ENCODE results near the gene BFAR.
A peak's percentile ranks its signal among the peaks of the same experiment; 100 is the strongest.

The BFAR gene, protein sequence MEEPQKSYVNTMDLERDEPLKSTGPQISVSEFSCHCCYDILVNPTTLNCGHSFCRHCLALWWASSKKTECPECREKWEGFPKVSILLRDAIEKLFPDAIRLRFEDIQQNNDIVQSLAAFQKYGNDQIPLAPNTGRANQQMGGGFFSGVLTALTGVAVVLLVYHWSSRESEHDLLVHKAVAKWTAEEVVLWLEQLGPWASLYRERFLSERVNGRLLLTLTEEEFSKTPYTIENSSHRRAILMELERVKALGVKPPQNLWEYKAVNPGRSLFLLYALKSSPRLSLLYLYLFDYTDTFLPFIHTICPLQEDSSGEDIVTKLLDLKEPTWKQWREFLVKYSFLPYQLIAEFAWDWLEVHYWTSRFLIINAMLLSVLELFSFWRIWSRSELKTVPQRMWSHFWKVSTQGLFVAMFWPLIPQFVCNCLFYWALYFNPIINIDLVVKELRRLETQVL

DNA sequence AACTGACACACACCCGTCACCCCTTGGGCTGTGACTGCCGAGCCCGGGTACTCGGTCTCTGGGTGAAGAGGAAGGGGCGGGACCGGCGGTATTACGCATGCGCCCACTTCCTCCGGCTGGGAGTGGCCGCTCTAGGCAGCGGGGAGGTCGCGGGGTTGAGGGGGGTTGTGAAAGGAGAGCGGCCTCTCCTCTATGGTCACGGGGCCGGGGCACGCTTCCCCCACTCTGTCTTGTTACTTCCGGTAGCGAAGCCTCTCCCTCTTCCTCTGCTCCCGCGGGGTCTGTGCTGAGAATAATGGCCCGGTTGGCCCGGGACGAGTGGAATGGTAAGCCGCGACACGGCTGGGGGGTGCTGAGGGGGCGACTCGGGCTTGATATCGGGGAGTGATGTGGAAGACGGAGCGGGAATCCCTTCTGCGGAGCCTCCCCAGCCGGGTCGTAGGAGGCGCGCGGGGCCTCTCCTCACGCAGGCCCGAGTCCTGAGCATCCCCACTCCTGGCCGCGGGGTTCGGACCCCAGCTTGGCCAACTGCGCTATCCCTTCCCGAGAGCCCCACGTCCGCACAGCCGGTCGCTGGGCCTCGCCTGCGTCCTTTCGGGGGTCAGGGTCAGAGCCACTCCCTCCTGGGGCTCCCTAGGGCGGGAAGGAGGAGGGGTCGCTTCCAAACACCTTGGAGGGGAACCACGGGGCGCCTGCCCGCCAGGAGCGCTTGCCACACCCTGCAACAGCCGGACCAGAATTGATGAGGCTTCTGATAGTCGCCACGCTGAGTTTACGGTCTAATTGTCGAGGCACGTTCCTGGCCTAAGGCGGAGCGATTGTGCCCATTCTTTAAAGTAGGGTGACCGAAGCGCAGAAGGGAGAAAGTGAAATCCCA is at the start of gene BFAR:
Gene BFAR, plus strand, starts transcription at position 259 of the 877 bp plus-strand sequence. CDS start 11,396 bp downstream, outside the sequence.
- peaks cover 30% of the 10 kb centered on the region for H3K36me3 Mint-ChIP-seq (ENCODE audit: low read depth)
- no peaks in the 10 kb centered on the region for H3K9me3 Mint-ChIP-seq
- peak within 1 kb of the TSS; percentile 96 for H3K4me3 Mint-ChIP-seq
- H3K4me1 Mint-ChIP-seq (ENCODE audit: low read depth) = peaks cover 67% of the 10 kb centered on the region
- H3K27ac Mint-ChIP-seq = peak within 1 kb of the TSS; percentile 97
- H3K27me3 Mint-ChIP-seq = no peaks in the 10 kb centered on the region

DNA sequence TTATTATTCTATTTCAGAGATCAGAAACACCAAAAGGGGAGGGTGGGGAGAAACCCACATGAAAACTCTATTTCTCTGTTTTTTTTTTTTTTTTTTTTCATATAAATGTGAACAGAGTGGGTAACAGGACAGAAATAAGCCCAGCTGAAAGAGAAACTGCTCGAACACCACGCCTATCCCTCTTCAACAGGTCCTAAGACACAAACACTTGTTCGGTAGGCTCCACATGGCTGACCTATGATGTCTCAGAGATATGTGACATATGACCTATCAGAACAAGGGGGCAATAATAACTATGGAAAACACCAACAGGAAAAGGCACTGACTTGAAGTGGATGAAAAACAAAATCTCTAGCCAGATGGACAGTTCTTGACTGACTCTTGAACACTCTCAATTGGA is 47.5 kb upstream of the BFAR start:
- no peaks in the 10 kb centered on the region for H3K27me3 Mint-ChIP-seq
- no peak overlapping the region for H3K4me3 Mint-ChIP-seq
- H3K9me3 Mint-ChIP-seq = no peaks in the 10 kb centered on the region
- peaks cover 70% of the 10 kb centered on the region for H3K36me3 Mint-ChIP-seq (ENCODE audit: low read depth)
- no peaks in the 10 kb centered on the region for H3K4me1 Mint-ChIP-seq (ENCODE audit: low read depth)
- H3K27ac Mint-ChIP-seq = no peak overlapping the region

- Mint-ChIP-seq H3K36me3 (ENCODE audit: low read depth) (peaks cover 69% of the 10 kb centered on the region), H3K9me3 (no peaks in the 10 kb centered on the region), H3K27me3 (no peaks in the 10 kb centered on the region), H3K27ac (no peak overlapping the region), H3K4me3 (no peak overlapping the region), H3K4me1 (ENCODE audit: low read depth) (no peaks in the 10 kb centered on the region)
Measured at GRCh38 chr16:14586637-14587305, 46.0 kb upstream of the BFAR start.

- no peak overlapping the region for H3K27ac Mint-ChIP-seq
- H3K4me3 Mint-ChIP-seq = no peak overlapping the region
- no peaks in the 10 kb centered on the region for H3K4me1 Mint-ChIP-seq (ENCODE audit: low read depth)
- peaks cover 65% of the 10 kb centered on the region for H3K36me3 Mint-ChIP-seq (ENCODE audit: low read depth)
- no peaks in the 10 kb centered on the region for H3K27me3 Mint-ChIP-seq
- H3K9me3 Mint-ChIP-seq = no peaks in the 10 kb centered on the region
Measured at GRCh38 chr16:14600164-14600563, 32.6 kb upstream of the BFAR start.

DNA sequence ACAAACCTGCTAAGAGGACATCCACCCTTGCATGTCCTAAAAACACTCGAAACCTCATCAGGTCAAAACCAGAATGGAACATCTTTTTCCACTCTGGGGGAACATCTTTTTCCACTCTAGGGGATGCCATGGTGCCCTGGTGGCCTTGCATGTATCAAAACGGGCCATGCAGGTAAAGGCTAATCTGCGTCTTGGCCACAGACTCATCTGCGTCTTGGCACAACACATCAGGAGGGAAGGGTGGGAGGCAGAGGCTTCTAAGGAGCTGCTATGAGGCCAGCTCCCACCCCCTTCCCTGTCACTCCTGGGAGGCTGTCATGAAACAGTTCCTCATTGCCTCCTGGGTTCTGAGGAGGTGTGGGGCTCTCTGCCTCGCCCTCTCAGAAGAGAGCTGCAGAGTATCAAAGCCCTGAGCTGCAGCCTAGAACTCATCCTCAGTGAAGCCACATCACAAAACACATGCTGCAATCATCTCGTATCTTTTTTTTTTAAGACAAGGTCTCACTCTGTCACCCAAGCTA is 30.2 kb upstream of the BFAR start:
- H3K4me3 Mint-ChIP-seq = no peak overlapping the region
- H3K9me3 Mint-ChIP-seq = no peaks in the 10 kb centered on the region
- no peaks in the 10 kb centered on the region for H3K4me1 Mint-ChIP-seq (ENCODE audit: low read depth)
- peaks cover 73% of the 10 kb centered on the region for H3K36me3 Mint-ChIP-seq (ENCODE audit: low read depth)
- H3K27ac Mint-ChIP-seq = peak overlapping the region; percentile 23
- H3K27me3 Mint-ChIP-seq = no peaks in the 10 kb centered on the region

DNA sequence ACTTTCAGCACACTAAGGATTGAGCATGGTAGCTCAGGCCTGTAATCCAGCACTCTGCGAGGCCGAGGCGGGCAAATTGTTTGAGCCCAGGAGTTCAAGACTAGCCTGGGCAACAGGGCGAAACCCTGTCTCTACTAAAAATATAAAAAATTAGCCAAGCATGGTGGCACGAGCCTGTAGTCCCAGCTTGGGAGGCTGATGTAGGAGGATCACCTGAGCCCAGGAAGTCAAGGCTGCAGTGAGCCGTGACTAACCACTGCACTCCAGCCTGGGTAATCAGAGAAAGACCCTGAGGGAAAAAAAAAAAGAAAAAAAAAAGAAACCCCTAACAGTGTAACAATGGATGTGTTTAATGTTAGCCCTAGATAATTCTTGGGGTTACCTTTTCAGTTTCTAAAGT is 26.6 kb upstream of the BFAR start:
- no peaks in the 10 kb centered on the region for H3K27me3 Mint-ChIP-seq
- H3K36me3 Mint-ChIP-seq (ENCODE audit: low read depth) = peaks cover 74% of the 10 kb centered on the region
- H3K27ac Mint-ChIP-seq = no peak overlapping the region
- H3K9me3 Mint-ChIP-seq = no peaks in the 10 kb centered on the region
- H3K4me3 Mint-ChIP-seq = no peak overlapping the region
- no peaks in the 10 kb centered on the region for H3K4me1 Mint-ChIP-seq (ENCODE audit: low read depth)

- no peak overlapping the region for H3K27ac Mint-ChIP-seq
- H3K4me3 Mint-ChIP-seq = no peak overlapping the region
- H3K36me3 Mint-ChIP-seq (ENCODE audit: low read depth) = peaks cover 60% of the 10 kb centered on the region
- H3K9me3 Mint-ChIP-seq = no peaks in the 10 kb centered on the region
- H3K27me3 Mint-ChIP-seq = no peaks in the 10 kb centered on the region
- H3K4me1 Mint-ChIP-seq (ENCODE audit: low read depth) = no peaks in the 10 kb centered on the region
Measured at GRCh38 chr16:14608111-14608566, 24.6 kb upstream of the BFAR start.

- H3K27me3 Mint-ChIP-seq = no peaks in the 10 kb centered on the region
- no peak overlapping the region for H3K27ac Mint-ChIP-seq
- H3K4me3 Mint-ChIP-seq = no peak overlapping the region
- no peaks in the 10 kb centered on the region for H3K9me3 Mint-ChIP-seq
- peaks cover 60% of the 10 kb centered on the region for H3K36me3 Mint-ChIP-seq (ENCODE audit: low read depth)
- H3K4me1 Mint-ChIP-seq (ENCODE audit: low read depth) = no peaks in the 10 kb centered on the region
Measured at GRCh38 chr16:14608604-14609003, 24.1 kb upstream of the BFAR start.

DNA sequence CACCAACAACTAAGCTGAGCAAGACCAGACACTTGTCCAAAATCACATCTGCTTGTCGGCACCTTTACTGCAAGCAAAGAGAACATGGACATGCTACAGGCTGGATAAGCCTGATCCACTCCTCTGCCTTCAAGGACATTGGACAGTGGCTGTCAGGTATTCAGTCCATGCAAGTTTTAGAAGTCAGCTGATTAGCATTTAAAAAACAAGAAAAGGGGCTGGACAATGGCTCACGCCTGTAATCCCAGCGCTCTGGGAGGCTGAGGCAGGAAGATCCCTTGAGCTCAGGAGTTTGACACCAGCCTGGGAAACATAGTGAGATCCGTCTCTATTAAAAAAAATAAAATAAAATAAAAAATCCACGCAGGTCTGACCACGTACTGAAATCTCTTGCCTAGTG is 23.0 kb upstream of the BFAR start:
- H3K4me3 Mint-ChIP-seq = no peak overlapping the region
- H3K9me3 Mint-ChIP-seq = no peaks in the 10 kb centered on the region
- no peak overlapping the region for H3K27ac Mint-ChIP-seq
- no peaks in the 10 kb centered on the region for H3K27me3 Mint-ChIP-seq
- peaks cover 62% of the 10 kb centered on the region for H3K36me3 Mint-ChIP-seq (ENCODE audit: low read depth)
- no peaks in the 10 kb centered on the region for H3K4me1 Mint-ChIP-seq (ENCODE audit: low read depth)

DNA sequence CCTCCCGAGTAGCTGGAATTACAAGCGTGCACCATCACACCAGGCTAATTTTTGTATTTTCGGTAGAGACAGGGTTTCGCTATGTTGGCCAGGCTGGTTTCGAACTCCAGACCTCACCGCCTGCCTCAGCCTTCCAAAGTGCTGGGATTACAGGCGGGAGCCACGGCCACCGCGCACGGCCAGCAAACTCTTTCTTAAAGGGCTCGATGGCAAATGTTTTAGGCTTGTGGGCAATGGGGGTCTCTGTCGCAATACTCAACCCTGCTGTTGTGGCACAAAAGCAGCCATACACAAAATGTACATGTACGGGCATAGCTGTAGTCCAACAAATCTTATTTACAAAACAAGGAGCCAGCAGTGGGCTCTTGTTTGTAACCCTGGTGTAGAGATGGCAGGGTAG is 21.1 kb upstream of the BFAR start:
- Mint-ChIP-seq H3K27me3 (no peaks in the 10 kb centered on the region), H3K27ac (no peak overlapping the region), H3K4me1 (ENCODE audit: low read depth) (no peaks in the 10 kb centered on the region), H3K9me3 (no peaks in the 10 kb centered on the region), H3K4me3 (no peak overlapping the region), H3K36me3 (ENCODE audit: low read depth) (peaks cover 64% of the 10 kb centered on the region)

DNA sequence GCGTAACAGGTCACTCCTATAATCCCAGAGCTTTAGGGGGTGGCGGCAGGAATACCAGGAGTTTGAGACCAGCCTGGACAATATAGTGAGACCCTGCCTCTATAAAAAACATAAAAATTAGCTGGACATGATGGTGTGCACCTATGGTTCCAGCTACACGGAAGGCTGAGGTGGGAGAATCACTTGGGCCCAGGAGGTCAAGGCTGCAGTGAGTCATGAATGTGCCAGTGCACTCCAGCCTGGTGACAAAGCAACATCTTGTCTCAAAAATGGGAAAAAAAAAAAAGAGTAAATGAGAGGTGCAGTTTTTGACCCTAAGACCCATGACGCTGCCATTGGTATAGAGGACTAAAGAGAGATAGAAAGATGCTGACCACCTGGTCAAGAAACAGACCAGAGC is 18.8 kb upstream of the BFAR start:
- no peak overlapping the region for H3K27ac Mint-ChIP-seq
- no peaks in the 10 kb centered on the region for H3K27me3 Mint-ChIP-seq
- no peak overlapping the region for H3K4me3 Mint-ChIP-seq
- H3K4me1 Mint-ChIP-seq (ENCODE audit: low read depth) = no peaks in the 10 kb centered on the region
- peaks cover 60% of the 10 kb centered on the region for H3K36me3 Mint-ChIP-seq (ENCODE audit: low read depth)
- H3K9me3 Mint-ChIP-seq = no peaks in the 10 kb centered on the region

DNA sequence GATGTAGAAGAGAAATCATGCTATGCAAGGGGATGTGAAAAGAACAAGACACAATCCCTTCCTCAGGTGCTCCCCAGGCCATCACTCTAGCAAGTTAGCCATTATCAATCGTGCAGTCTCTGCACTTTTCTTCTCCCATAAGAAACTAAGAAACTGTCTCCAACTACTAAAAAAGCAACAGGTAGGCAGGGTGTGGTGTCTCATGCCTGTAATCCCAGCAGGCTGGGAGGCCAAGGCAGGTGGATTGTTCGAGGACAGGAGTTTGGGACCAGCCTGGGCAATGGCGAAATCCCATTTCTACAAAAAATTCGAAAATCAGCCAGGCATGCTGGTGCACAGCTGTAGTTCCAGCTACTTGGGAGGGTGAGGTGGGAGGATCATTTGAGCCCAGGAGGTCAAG is 16.5 kb upstream of the BFAR start:
- Mint-ChIP-seq H3K4me3 (no peak overlapping the region), H3K4me1 (ENCODE audit: low read depth) (no peaks in the 10 kb centered on the region), H3K27me3 (no peaks in the 10 kb centered on the region), H3K27ac (no peak overlapping the region), H3K36me3 (ENCODE audit: low read depth) (peaks cover 52% of the 10 kb centered on the region), H3K9me3 (no peaks in the 10 kb centered on the region)

GRCh38 chr16:14618566-14618965 is 14.2 kb upstream of the BFAR start:
- H3K9me3 Mint-ChIP-seq = no peaks in the 10 kb centered on the region
- H3K4me1 Mint-ChIP-seq (ENCODE audit: low read depth) = no peaks in the 10 kb centered on the region
- H3K4me3 Mint-ChIP-seq = no peak overlapping the region
- H3K27me3 Mint-ChIP-seq = no peaks in the 10 kb centered on the region
- H3K36me3 Mint-ChIP-seq (ENCODE audit: low read depth) = peaks cover 63% of the 10 kb centered on the region
- no peak overlapping the region for H3K27ac Mint-ChIP-seq

DNA sequence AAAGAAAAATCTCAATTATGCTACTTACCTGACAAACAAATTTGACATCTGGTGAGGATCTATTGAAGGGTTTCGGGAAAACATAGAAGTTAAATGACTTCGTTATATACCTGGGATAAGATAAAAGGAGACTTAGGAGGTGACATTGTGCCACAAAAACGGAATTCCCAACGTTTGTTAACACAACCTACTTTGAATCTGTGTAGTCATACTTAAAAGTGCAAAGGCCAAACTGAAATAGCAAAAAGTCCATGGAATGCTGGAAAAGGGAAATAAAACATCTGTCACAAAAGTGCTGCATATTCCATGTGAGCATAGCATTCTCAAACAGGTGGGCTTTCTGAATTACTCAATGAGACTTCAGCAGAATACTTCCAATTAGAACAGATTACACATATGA is 5.7 kb upstream of the BFAR start:
- Mint-ChIP-seq H3K36me3 (ENCODE audit: low read depth) (peaks cover 48% of the 10 kb centered on the region), H3K9me3 (no peaks in the 10 kb centered on the region), H3K27ac (no peak overlapping the region), H3K27me3 (no peaks in the 10 kb centered on the region), H3K4me3 (no peak overlapping the region), H3K4me1 (ENCODE audit: low read depth) (peaks cover 41% of the 10 kb centered on the region)

Data from stimulated activated naive CD8-positive, alpha-beta T cell treated with anti-CD3 and anti-CD28 coated beads, Interleukin-15, Interleukin-2, amounts not matched to agents 100 ng/mL and 50 ng/mL, for 24 hours (primary cell).